Measurements from ENCODE around the gene COL23A1.

The COL23A1 gene

DNA sequence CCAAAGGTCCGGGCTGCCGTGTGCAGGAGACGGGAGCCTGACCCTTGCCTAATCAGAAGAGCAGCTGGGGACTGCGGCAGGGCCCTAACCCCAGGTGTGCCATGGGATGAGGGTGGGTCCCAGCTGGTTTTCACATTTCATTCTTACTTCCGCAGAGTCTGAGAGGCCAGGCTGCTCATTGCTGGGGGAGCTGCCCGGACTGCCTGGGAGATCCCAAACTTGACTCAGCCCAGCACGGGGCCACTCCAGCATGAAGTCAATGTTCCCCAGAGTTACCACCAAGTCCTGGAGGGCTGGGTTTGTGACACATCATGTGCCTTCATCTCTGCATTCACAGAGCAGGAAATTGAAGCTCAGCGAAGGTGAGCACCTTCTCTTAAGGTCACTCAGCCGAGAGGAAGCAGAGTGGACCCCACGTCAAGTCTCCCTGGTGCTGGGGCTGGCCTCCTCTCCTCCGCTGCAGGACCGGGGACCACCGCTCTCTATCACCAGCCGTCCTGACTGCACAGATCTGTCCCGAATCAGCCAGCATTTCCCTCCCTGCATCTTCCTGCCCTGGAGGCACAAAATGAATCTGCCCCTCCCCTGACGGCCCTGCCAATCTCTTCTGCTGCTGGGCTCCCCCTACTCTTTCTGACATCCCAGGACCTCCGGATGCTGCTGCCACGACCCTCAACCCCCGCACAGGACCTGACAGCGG, 303.0 kb downstream of the COL23A1 start:
- DNase-seq: no peak
- H3K9me3 ChIP-seq (replicated peaks; ENCODE audit: insufficient read depth, low read length): no peaks in the 10 kb centered on the region
- H3K9ac ChIP-seq (ENCODE audit: low read length): no peak overlapping the region
- no peaks in the 10 kb centered on the region for H3K4me1 ChIP-seq (ENCODE audit: low read length)
- H3K9me2 ChIP-seq (replicated peaks; ENCODE audit: insufficient read depth, low read length): no peaks in the 10 kb centered on the region
- H3K36me3 ChIP-seq (replicated peaks; ENCODE audit: insufficient read depth, low read length): no peaks in the 10 kb centered on the region
- H3K79me2 ChIP-seq (ENCODE audit: low read length): no peaks in the 10 kb centered on the region
- no peaks in the 10 kb centered on the region for H3F3A ChIP-seq (ENCODE audit: insufficient read depth, low read length)
- TF ChIP-seq, protein P1, sequence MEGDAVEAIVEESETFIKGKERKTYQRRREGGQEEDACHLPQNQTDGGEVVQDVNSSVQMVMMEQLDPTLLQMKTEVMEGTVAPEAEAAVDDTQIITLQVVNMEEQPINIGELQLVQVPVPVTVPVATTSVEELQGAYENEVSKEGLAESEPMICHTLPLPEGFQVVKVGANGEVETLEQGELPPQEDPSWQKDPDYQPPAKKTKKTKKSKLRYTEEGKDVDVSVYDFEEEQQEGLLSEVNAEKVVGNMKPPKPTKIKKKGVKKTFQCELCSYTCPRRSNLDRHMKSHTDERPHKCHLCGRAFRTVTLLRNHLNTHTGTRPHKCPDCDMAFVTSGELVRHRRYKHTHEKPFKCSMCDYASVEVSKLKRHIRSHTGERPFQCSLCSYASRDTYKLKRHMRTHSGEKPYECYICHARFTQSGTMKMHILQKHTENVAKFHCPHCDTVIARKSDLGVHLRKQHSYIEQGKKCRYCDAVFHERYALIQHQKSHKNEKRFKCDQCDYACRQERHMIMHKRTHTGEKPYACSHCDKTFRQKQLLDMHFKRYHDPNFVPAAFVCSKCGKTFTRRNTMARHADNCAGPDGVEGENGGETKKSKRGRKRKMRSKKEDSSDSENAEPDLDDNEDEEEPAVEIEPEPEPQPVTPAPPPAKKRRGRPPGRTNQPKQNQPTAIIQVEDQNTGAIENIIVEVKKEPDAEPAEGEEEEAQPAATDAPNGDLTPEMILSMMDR (IDR thresholded peaks at IDR 0.05; ENCODE audit: low read length): no peak
- TF ChIP-seq EZH2phosphoT487 (IDR thresholded peaks at IDR 0.05; ENCODE audit: low read length): no peak
- no peak for TF ChIP-seq EZH2 (optimal IDR thresholded peaks at IDR 0.05; ENCODE audit: low read depth, low read length)
- H3K27ac ChIP-seq (ENCODE audit: low read length): no peak overlapping the region
- H4K20me1 ChIP-seq (ENCODE audit: insufficient read depth, low read length): no peaks in the 10 kb centered on the region
- peaks cover 89% of the 10 kb centered on the region for H3K27me3 ChIP-seq (replicated peaks; ENCODE audit: insufficient read depth, low read length)
- H2AFZ ChIP-seq (ENCODE audit: low read length): no peak overlapping the region
- H3K4me3 ChIP-seq (ENCODE audit: low read length): no peak overlapping the region
- no peak overlapping the region for H3K4me2 ChIP-seq (ENCODE audit: low read depth, low read length)

DNA sequence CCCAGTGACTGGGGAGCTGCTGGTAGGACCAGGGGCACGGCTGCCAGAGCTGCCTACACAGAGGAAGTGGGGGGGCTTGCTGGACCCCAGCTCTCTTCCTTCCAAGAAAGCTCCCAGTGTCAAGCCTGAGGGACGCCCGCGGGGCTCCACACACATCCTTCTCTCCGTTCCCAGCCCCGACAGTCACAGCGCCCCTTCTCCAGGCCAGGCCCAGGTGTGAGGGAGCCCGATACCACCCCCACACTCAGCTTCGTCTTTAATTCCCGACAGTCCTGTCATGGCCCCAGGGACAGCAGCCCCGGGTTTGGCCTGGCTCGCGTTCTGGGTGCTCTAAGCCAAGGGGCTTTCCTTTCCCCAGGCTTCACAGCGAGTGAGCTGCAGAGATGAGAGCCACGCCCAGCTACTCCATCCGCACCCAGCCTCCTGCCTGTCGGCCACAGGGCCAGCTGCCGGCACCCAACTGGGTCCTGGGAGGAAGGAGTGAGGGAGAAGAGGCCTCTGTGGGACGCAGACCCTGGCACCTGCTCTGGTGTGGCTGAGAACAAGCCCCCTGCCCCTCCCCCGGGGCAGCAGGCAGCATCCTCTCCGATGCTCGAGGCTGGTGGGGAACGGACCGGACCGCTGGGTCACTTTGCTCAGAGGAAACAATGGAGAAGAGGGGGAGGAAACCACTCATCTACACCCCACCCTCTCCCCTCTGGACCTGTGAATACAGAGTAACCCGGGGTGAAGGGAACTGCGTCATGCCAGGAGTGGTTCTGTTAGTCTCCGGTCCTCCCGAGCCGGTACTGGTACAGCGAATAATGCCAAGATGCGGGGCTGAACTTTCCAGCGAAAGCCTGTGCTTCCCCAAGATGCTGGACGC, 303.7 kb downstream of the COL23A1 start:
- H3K36me3 ChIP-seq (replicated peaks; ENCODE audit: insufficient read depth, low read length): no peaks in the 10 kb centered on the region
- H3K27ac ChIP-seq (ENCODE audit: low read length): no peak overlapping the region
- no peaks in the 10 kb centered on the region for H3K79me2 ChIP-seq (ENCODE audit: low read length)
- H2AFZ ChIP-seq (ENCODE audit: low read length): no peak overlapping the region
- no peak for TF ChIP-seq EZH2 (optimal IDR thresholded peaks at IDR 0.05; ENCODE audit: low read depth, low read length)
- TF ChIP-seq, protein P1 (IDR thresholded peaks at IDR 0.05; ENCODE audit: low read length): no peak
- no peak for TF ChIP-seq EZH2phosphoT487 (IDR thresholded peaks at IDR 0.05; ENCODE audit: low read length)
- H3K4me3 ChIP-seq (ENCODE audit: low read length): no peak overlapping the region
- no peaks in the 10 kb centered on the region for H3K9me2 ChIP-seq (replicated peaks; ENCODE audit: insufficient read depth, low read length)
- no peaks in the 10 kb centered on the region for H3K4me1 ChIP-seq (ENCODE audit: low read length)
- H3K9ac ChIP-seq (ENCODE audit: low read length): no peak overlapping the region
- no peak for DNase-seq
- no peaks in the 10 kb centered on the region for H3F3A ChIP-seq (ENCODE audit: insufficient read depth, low read length)
- H3K9me3 ChIP-seq (replicated peaks; ENCODE audit: insufficient read depth, low read length): no peaks in the 10 kb centered on the region
- H3K4me2 ChIP-seq (ENCODE audit: low read depth, low read length): no peak overlapping the region
- no peaks in the 10 kb centered on the region for H4K20me1 ChIP-seq (ENCODE audit: insufficient read depth, low read length)
- peaks cover 94% of the 10 kb centered on the region for H3K27me3 ChIP-seq (replicated peaks; ENCODE audit: insufficient read depth, low read length)

DNA sequence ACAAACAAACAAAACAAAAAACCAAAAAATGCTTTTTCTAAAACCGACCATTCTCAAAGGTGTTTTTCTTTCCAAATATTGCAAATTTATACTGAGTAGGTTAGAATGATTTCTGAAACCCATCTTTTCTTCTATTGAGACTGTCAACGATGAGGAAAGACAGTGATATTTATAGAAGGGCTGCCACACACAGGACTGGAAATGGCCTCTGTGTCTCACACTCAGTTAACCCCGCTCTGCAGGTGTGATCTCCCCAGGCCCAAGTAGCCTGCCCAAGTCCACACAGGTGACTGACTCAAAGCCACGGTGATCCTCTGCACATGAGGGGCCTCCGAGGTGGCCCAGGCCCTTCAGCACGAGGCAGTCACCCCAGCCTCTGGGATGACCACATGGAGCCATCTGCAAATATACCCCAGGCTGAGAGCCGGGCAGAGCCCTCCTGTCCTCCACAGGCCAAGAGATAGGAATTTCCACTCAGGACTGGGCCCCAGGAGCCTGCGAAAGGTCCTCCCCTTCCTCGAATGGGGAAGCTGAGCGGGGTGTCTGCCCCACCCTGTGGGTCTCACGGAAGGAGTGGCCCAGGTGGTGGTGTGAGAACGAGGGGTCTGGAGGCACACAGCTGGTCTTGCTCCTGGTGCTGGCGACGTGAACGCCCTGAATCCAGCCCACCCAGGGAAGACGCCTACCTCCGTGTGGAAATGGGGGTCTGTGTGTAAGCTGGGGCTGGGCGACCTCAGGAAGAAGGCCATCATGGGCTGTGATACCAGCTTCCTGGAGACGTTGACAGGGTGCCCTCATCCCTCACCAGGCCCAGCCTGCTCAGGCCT, 304.6 kb downstream of the COL23A1 start:
- Histone ChIP-seq H3K9me3 (replicated peaks; ENCODE audit: insufficient read depth, low read length) (no peaks in the 10 kb centered on the region), H3K36me3 (replicated peaks; ENCODE audit: insufficient read depth, low read length) (no peaks in the 10 kb centered on the region), H3K79me2 (ENCODE audit: low read length) (no peaks in the 10 kb centered on the region), H4K20me1 (ENCODE audit: insufficient read depth, low read length) (no peaks in the 10 kb centered on the region), H3K9ac (ENCODE audit: low read length) (no peak overlapping the region), H3F3A (ENCODE audit: insufficient read depth, low read length) (no peaks in the 10 kb centered on the region), H3K9me2 (replicated peaks; ENCODE audit: insufficient read depth, low read length) (no peaks in the 10 kb centered on the region), H3K27me3 (replicated peaks; ENCODE audit: insufficient read depth, low read length) (peaks cover 97% of the 10 kb centered on the region), H2AFZ (ENCODE audit: low read length) (no peak overlapping the region), H3K4me1 (ENCODE audit: low read length) (no peaks in the 10 kb centered on the region), H3K4me2 (ENCODE audit: low read depth, low read length) (no peak overlapping the region), H3K27ac (ENCODE audit: low read length) (no peak overlapping the region), H3K4me3 (ENCODE audit: low read length) (no peak overlapping the region)
- TF ChIP-seq EZH2phosphoT487 (IDR thresholded peaks at IDR 0.05; ENCODE audit: low read length) (no peak), EZH2 (optimal IDR thresholded peaks at IDR 0.05; ENCODE audit: low read depth, low read length) (no peak)
- TF ChIP-seq, protein P1 (IDR thresholded peaks at IDR 0.05; ENCODE audit: low read length): no peak
- DNase-seq: no peak

Measured in MM.1S (cell line).